ENCODE measurements around the gene CAB39. TPM values are rescaled to one million over a fixed set of nuclear protein-coding genes. Genes with fewer than 3 reads are reported as not detected.

CAB39 gene
- polyA plus RNA-seq, 1 of the 3 experiments (the other 2 are of a cell fraction), result 15.7 TPM

GRCh38 chr2:230846360-230846759 lies 133.7 kb downstream of the CAB39 start:
- Histone ChIP-seq H2AFZ (ENCODE audit: low read depth) (no peak overlapping the region), H3K27me3 (ENCODE audit: insufficient read depth) (no peaks in the 10 kb centered on the region; the same call in 1 of the 2 replicates), H3K4me1 (ENCODE audit: control insufficient read depth in 1 of 2, insufficient read depth in 2 of 2, low read depth in 1 of 2, low read length in 1 of 2) (no peaks in the 10 kb centered on the region; a peak in 1 of 4 replicates), H3K27ac (ENCODE audit: low read depth in 2 of 2, low read length in 1 of 2) (no peak overlapping the region), H3K4me2 (no peak overlapping the region), H3K4me3 (ENCODE audit: low read depth in 2 of 2, low read length in 1 of 2) (no peak overlapping the region), H3K36me3 (replicated peaks in 1 of 2; ENCODE audit: control insufficient read depth in 1 of 2, insufficient read depth in 2 of 2, low read length in 1 of 2) (no peaks in the 10 kb centered on the region), H3K9ac (no peak overlapping the region), H3K79me2 (ENCODE audit: insufficient read depth) (no peaks in the 10 kb centered on the region), H3K9me2 (no peaks in the 10 kb centered on the region), H3F3A (replicated peaks; ENCODE audit: insufficient read depth) (no peaks in the 10 kb centered on the region), H3K9me3 (no peaks in the 10 kb centered on the region), H4K20me1 (ENCODE audit: insufficient read depth) (no peaks in the 10 kb centered on the region)
- ChIA-PET POLR2A (no interaction called here), CTCF (interaction anchor here (2.2 to 10.0 kb wide), 8 partner anchors 14 to 206 kb away, joined by 9 to 106 read pairs (median 22); no protein-coding TSS in a partner anchor)
- TF ChIP-seq CHD2 (IDR thresholded peaks at IDR 0.05; ENCODE audit: low read length, partially characterized antibody) (no peak), ZBTB33 (IDR thresholded peaks at IDR 0.05; ENCODE audit: borderline replicate concordance, low read depth) (no peak), NRF1 (IDR thresholded peaks at IDR 0.05; ENCODE audit: low read depth, low read length) (no peak), EZH2phosphoT487 (IDR thresholded peaks at IDR 0.05; ENCODE audit: borderline replicate concordance, low read depth) (no peak), FOXJ3 (CRISPR knock-in tag; IDR thresholded peaks at IDR 0.05) (no peak), NFIC (IDR thresholded peaks at IDR 0.05; ENCODE audit: borderline replicate concordance) (no peak), IRF3 (IDR thresholded peaks at IDR 0.05; ENCODE audit: low read depth, low read length) (no peak), GATA2 (CRISPR knock-in tag; IDR thresholded peaks at IDR 0.05) (no peak), POLR2AphosphoS5 (IDR thresholded peaks at IDR 0.05; ENCODE audit: low read depth, low read length) (no peak), TAF1 (IDR thresholded peaks at IDR 0.05; ENCODE audit: borderline replicate concordance, low read depth, low read length) (no peak), JUND (IDR thresholded peaks at IDR 0.05) (no peak), YY1 (IDR thresholded peaks at IDR 0.05; ENCODE audit: low read depth) (no peak), CTCF (IDR thresholded peaks at IDR 0.05) (no peak), MXI1 (IDR thresholded peaks at IDR 0.05; ENCODE audit: low read depth, low read length) (no peak)
- TF ChIP-seq, protein P1, sequence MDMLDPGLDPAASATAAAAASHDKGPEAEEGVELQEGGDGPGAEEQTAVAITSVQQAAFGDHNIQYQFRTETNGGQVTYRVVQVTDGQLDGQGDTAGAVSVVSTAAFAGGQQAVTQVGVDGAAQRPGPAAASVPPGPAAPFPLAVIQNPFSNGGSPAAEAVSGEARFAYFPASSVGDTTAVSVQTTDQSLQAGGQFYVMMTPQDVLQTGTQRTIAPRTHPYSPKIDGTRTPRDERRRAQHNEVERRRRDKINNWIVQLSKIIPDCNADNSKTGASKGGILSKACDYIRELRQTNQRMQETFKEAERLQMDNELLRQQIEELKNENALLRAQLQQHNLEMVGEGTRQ (IDR thresholded peaks at IDR 0.05; ENCODE audit: borderline replicate concordance, low read depth, low read length), result no peak
- no peak for DNase-seq
- WGBS (ENCODE audit: low lambda C conversion rate), result 69% methylated on average over 6 of the region's 6 CpGs

All from SK-N-SH (cell line).